ENCODE measurements around the gene IFI35.
"Not testable (repeated sequence)": the region's sequence is repeated elsewhere in the genome, so short reads cannot be mapped to it uniquely, and the experiment has no call there.

Gene IFI35

GRCh38 chr17:43024407-43025289 is 18.1 kb downstream of the IFI35 start, which contains the start of gene RND2:
Gene RND2, plus strand, starts transcription at chr17:43025231. Its CDS starts 117 bp downstream, at chr17:43025348.
- DNase-seq, result peak in 1 of 2 experiments; percentile 59

DNA sequence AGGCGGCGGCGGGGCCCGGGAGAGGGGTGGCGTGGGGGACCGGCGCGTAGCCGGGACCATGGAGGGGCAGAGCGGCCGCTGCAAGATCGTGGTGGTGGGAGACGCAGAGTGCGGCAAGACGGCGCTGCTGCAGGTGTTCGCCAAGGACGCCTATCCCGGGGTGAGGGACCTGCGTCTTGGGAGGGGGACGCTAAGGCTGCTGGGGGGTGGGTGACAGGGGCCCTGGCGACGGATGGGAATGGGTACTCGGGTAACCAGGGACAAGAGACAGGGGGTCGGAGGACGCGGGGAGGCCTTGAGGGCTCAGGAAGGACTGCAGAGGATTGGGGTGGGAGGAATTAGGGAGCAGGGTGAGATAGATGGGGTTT is 18.7 kb downstream of the IFI35 start:
- no peak for DNase-seq

GRCh38 chr17:43025766-43026537 is 19.4 kb downstream of the IFI35 start:
- DNase-seq, result no peak

DNA sequence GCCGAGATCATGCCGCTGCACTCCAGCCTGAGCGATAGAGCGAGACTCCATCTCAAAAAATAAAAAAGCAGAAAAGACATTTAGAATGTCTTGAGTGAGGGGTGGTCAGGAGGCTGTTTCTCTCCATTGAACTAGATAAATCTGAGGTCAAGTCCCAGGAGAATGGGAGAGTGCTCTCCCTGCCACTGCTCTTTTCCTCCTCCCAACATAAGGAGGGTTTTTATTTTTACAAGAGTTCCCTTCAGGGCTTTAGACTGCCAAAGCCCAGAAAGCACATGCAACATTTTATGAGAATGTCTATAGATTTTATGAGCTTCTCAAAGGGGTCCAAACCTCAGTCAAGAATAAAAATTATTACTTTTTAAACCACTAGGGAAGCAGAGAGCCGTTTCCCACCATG is 20.0 kb downstream of the IFI35 start:
- DNase-seq, result no peak

- no peak for DNase-seq
Measured at GRCh38 chr17:43027091-43028032, 20.8 kb downstream of the IFI35 start.

DNA sequence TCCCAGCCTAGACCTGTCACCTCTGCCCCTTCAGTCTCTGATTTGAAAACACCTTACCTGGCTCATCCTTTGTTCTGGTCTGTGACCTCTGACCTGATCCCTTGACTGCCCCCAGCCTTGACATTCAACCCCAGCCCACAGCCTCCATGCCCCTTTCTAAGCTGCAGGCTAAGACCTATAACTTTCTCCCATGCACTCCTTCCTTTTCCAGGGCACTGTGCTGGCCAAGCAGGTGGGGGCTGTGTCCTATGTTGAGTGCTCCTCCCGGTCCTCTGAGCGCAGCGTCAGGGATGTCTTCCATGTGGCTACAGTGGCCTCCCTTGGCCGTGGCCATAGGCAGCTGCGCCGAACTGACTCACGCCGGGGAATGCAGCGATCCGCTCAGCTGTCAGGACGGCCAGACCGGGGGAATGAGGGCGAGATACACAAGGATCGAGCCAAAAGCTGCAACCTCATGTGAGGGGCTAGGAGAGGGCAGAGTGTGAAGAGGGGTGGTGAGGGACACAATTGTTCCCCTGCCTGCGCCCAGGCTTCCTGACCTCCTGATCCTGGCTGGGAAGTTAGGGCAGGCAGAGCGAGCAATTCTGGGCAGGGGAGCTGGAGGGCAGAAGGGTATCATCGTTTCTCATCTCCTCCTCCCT is 21.8 kb downstream of the IFI35 start:
- no peak for DNase-seq

GRCh38 chr17:43030137-43030767 is 23.7 kb downstream of the IFI35 start:
- DNase-seq, result no peak

DNA sequence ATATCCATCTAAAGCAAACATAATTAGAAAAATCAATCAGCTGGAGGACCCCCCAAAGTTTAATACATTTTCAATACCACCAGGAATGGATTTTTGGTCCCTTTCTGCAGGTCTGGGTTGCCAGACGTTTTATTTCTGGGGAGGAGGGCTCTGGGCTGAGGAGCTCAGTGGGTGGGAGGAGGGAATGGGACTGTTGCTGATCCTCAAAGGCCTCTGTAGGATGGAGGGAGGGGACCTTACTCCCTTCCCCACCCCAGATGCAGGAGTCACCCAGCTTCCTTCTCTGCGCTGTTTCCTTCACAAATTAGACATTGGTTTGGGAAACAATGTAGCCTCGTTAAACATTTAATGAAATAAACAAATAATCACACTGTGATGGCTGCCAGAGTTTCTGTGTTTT is 25.1 kb downstream of the IFI35 start:
- DNase-seq, result no peak

GRCh38 chr17:43033948-43034881 is 27.6 kb downstream of the IFI35 start:
- DNase-seq, result no peak

- no peak for DNase-seq
Measured at GRCh38 chr17:43034894-43035293, 28.3 kb downstream of the IFI35 start.

DNA sequence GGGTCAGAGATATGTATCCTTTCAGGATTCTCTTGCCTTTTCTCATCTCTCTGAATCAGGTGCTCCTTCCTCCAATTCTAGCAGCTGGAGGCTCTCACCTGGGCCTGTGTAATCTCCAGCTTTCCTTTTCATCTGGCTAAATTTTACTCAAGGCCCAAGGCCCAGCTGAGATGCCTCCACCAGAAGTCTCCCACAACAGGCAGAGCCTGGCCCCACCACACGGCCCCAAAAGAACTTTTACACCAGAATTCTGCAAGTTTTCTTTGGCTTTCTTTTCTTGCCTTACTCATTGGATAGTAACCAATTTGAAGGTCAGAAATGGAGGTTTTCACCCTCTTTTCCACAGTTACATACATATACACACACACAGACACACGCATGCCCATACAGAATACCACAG is 33.1 kb downstream of the IFI35 start:
- DNase-seq, result no peak

DNA sequence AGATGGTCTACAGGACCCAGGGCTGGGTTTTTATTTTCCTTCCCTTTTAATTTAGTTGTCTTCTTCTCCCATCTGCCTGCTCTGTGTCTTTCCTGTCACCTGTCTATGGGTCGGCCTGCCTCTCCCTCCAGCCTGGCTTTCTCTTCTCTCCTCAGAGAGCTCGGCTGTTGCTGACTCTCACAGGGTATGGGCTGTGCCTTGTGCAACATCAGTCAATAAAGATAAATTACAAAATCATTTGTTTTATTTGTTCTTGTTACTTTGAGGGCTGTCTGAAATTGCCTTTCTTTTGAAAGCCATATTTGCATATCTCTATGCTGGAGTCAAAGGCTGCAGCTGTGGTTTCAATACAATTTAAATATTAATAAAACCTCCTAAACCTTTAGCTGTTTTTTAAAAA is 34.1 kb downstream of the IFI35 start:
- no peak for DNase-seq

DNA sequence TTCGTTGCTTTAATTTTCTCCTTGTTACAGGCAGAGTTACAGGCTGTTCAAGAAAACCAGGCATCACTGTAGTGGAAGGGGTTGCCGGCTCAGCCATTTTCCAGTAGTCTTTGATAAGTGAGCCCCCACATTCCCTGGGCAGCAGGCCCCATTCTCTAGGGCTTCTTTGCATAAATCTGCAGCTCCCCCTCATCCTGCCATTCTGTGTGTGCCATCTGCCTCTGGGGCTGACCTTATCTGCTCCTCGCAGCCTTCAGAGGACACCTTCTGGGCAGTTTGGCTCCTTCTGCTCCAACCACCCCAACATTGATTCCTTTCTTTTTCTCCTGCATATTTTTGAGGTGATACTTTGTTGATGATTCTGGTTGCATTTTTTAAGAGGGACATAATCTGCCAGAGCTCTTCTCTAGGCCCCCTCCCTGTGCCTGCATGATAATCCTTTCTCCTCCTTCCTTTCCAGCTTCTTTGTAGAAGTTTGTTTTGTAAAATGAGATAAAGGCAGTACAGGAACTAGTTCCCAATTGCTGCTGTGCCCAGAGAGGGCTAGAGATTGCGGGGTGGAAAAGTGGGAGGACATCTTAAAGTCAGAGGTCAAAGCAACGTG is 35.5 kb downstream of the IFI35 start:
- DNase-seq, result no peak

DNA sequence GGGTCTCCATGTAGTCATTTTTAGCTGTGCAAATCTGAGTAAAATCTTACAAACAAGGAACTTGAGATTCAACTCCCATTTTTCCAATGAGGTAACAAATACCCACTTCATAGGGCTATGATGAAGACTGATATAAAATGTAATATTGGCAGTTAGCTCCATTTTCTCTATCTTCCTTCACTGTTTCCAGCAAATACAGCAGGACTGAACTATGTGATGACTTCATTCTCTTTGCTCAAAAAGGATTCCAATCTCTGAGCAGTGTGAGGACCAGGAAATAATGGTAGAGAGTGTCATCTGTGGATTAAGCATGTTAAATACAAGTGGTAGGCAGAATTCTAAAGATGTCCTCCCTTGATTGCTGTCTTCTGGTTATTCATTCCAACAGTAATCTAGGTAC is 36.7 kb downstream of the IFI35 start:
- no peak for DNase-seq

DNA sequence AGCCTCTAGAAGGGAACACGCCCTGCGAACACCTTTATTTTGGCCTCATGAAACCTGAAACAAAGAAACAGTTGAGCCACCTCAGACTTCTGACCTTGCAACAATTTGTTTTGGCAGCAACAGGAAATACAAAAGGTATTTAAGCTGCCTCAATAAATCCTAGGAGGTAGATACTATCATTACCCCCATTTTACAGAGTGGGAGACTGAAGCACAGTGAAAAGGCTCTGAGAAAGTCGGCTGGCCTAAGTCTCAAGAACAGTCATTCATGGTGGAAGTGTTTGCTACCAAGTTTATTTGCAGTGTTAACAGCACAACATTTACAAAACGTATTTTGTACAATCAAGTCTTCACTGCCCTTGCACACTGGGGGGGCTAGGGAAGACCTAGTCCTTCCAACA is 37.4 kb downstream of the IFI35 start:
- no peak for DNase-seq

GRCh38 chr17:43051969-43052368 is 45.4 kb downstream of the IFI35 start:
- no peak for DNase-seq

DNA sequence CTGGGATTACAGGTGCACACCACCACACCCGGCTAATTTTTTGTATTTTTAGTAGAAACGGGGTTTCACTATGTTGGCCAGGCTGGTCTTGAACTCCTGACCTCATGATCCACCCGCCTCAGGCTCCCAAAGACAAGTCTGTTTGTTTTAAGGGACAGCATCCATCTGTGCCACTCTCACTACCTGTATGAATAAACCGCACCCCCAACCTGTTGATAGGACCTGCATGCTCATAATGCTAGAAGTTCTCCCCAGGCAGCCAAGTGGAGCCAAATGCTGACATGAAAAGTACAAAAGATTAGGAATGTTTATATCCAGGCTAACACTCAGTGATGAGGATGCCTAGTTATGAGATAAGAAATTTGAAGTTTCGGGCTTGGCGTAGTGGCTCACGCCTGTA is 46.4 kb downstream of the IFI35 start:
- DNase-seq, result not testable (repeated sequence)

GRCh38 chr17:43056051-43056450 is 49.5 kb downstream of the IFI35 start:
- no peak for DNase-seq

GRCh38 chr17:43062984-43063638 is 56.5 kb downstream of the IFI35 start:
- DNase-seq, result no peak
